Measurements from ENCODE around the gene CNTN2.

CNTN2 gene

DNA sequence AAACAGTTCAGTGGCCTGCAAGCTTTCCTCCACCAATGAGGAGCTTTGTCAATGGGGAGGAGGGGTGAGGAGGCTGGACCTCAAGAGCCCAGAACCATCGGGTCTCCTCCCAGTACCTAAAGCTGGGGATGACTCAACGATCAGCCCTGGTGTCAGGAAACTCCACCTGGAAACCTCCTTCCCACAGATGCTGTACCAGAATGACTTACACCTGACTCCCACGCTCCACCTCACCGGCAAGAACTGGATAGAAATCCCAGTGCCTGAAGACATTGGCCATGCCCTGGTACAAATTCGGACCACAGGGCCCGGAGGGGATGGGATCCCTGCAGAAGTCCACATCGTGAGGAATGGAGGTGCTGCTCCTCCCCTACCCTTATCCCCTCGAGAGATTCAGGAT, 29.9 kb downstream of the CNTN2 start:
- Histone ChIP-seq H3K79me2 (ENCODE audit: low read length) (no peaks in the 10 kb centered on the region), H3K4me1 (ENCODE audit: low read length) (no peaks in the 10 kb centered on the region), H3K9me2 (replicated peaks; ENCODE audit: insufficient read depth, low read length) (no peaks in the 10 kb centered on the region), H3K9me3 (replicated peaks; ENCODE audit: insufficient read depth, low read length) (no peaks in the 10 kb centered on the region), H3F3A (ENCODE audit: insufficient read depth, low read length) (no peaks in the 10 kb centered on the region), H4K20me1 (ENCODE audit: insufficient read depth, low read length) (no peaks in the 10 kb centered on the region), H3K27ac (ENCODE audit: low read length) (no peak overlapping the region), H3K9ac (ENCODE audit: low read length) (no peak overlapping the region), H3K27me3 (replicated peaks; ENCODE audit: insufficient read depth, low read length) (no peaks in the 10 kb centered on the region; the same call in 1 of the 2 replicates), H3K36me3 (replicated peaks; ENCODE audit: insufficient read depth, low read length) (no peaks in the 10 kb centered on the region), H3K4me3 (ENCODE audit: low read length) (no peak overlapping the region), H3K4me2 (ENCODE audit: low read depth, low read length) (no peak overlapping the region), H2AFZ (ENCODE audit: low read length) (no peak overlapping the region)
- no peak for DNase-seq
- TF ChIP-seq EZH2phosphoT487 (IDR thresholded peaks at IDR 0.05; ENCODE audit: low read length), result no peak
- no peak for TF ChIP-seq EZH2 (optimal IDR thresholded peaks at IDR 0.05; ENCODE audit: low read depth, low read length)
- TF ChIP-seq, protein P1, sequence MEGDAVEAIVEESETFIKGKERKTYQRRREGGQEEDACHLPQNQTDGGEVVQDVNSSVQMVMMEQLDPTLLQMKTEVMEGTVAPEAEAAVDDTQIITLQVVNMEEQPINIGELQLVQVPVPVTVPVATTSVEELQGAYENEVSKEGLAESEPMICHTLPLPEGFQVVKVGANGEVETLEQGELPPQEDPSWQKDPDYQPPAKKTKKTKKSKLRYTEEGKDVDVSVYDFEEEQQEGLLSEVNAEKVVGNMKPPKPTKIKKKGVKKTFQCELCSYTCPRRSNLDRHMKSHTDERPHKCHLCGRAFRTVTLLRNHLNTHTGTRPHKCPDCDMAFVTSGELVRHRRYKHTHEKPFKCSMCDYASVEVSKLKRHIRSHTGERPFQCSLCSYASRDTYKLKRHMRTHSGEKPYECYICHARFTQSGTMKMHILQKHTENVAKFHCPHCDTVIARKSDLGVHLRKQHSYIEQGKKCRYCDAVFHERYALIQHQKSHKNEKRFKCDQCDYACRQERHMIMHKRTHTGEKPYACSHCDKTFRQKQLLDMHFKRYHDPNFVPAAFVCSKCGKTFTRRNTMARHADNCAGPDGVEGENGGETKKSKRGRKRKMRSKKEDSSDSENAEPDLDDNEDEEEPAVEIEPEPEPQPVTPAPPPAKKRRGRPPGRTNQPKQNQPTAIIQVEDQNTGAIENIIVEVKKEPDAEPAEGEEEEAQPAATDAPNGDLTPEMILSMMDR (IDR thresholded peaks at IDR 0.05; ENCODE audit: low read length), result no peak

DNA sequence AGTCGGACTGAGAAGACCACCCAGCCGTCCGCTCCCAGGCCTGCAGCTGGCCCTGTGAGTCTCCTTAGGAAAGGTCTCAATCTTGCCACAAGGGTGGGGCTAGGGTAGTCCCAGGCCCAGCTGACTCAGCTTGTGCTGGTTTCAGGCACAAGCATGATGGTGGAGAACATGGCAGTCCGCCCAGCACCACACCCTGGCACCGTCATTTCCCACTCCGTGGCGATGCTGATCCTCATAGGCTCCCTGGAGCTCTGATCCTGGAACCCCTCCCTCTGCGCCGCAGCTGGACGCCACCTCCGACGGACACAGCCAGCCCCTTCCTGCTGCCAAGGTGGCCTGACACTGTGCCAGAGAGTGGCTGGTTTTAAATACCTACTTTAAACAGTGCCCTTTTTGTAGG, 30.5 kb downstream of the CNTN2 start:
- no peaks in the 10 kb centered on the region for H3K9me3 ChIP-seq (replicated peaks; ENCODE audit: insufficient read depth, low read length)
- DNase-seq, result no peak
- no peaks in the 10 kb centered on the region for H3K9me2 ChIP-seq (replicated peaks; ENCODE audit: insufficient read depth, low read length)
- no peak overlapping the region for H3K27ac ChIP-seq (ENCODE audit: low read length)
- H3K4me2 ChIP-seq (ENCODE audit: low read depth, low read length), result no peak overlapping the region
- no peaks in the 10 kb centered on the region for H3F3A ChIP-seq (ENCODE audit: insufficient read depth, low read length)
- no peaks in the 10 kb centered on the region for H4K20me1 ChIP-seq (ENCODE audit: insufficient read depth, low read length)
- TF ChIP-seq EZH2phosphoT487 (IDR thresholded peaks at IDR 0.05; ENCODE audit: low read length) (no peak), EZH2 (optimal IDR thresholded peaks at IDR 0.05; ENCODE audit: low read depth, low read length) (no peak)
- TF ChIP-seq, protein P1 (IDR thresholded peaks at IDR 0.05; ENCODE audit: low read length), result no peak
- H3K9ac ChIP-seq (ENCODE audit: low read length), result no peak overlapping the region
- H2AFZ ChIP-seq (ENCODE audit: low read length), result no peak overlapping the region
- H3K4me1 ChIP-seq (ENCODE audit: low read length), result no peaks in the 10 kb centered on the region
- no peaks in the 10 kb centered on the region for H3K79me2 ChIP-seq (ENCODE audit: low read length)
- H3K27me3 ChIP-seq (replicated peaks; ENCODE audit: insufficient read depth, low read length), result no peaks in the 10 kb centered on the region; the same call in 1 of the 2 replicates
- H3K4me3 ChIP-seq (ENCODE audit: low read length), result no peak overlapping the region
- H3K36me3 ChIP-seq (replicated peaks; ENCODE audit: insufficient read depth, low read length), result no peaks in the 10 kb centered on the region

DNA sequence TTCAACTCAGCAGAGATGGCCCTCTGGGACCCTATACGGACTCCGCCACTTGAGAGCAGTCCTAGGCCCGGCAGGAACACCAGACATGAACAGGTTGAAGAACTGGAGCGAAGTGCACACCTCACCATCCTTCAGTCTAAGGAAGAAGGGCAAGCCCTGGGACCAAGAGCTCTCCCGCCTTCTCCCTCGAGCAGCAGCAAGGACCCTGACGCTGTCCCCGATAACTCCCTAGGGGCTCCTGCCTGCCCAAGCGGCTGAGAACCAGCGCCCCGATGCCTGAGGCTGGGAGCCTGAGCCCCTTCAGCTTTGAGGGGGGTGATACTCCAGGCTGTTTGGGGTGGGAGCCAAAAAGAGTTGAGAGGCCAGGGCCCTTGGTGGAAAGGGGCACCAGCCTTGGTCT, 31.1 kb downstream of the CNTN2 start:
- no peaks in the 10 kb centered on the region for H3K36me3 ChIP-seq (replicated peaks; ENCODE audit: insufficient read depth, low read length)
- no peak overlapping the region for H3K4me2 ChIP-seq (ENCODE audit: low read depth, low read length)
- no peaks in the 10 kb centered on the region for H3K79me2 ChIP-seq (ENCODE audit: low read length)
- H3K4me3 ChIP-seq (ENCODE audit: low read length), result no peak overlapping the region
- TF ChIP-seq EZH2 (optimal IDR thresholded peaks at IDR 0.05; ENCODE audit: low read depth, low read length) (no peak), EZH2phosphoT487 (IDR thresholded peaks at IDR 0.05; ENCODE audit: low read length) (no peak)
- TF ChIP-seq, protein P1 (IDR thresholded peaks at IDR 0.05; ENCODE audit: low read length), result no peak
- H4K20me1 ChIP-seq (ENCODE audit: insufficient read depth, low read length), result no peaks in the 10 kb centered on the region
- no peaks in the 10 kb centered on the region for H3K9me3 ChIP-seq (replicated peaks; ENCODE audit: insufficient read depth, low read length)
- no peaks in the 10 kb centered on the region for H3K4me1 ChIP-seq (ENCODE audit: low read length)
- no peak overlapping the region for H2AFZ ChIP-seq (ENCODE audit: low read length)
- H3K9ac ChIP-seq (ENCODE audit: low read length), result no peak overlapping the region
- DNase-seq, result no peak
- H3K9me2 ChIP-seq (replicated peaks; ENCODE audit: insufficient read depth, low read length), result no peaks in the 10 kb centered on the region
- no peak overlapping the region for H3K27ac ChIP-seq (ENCODE audit: low read length)
- no peaks in the 10 kb centered on the region for H3F3A ChIP-seq (ENCODE audit: insufficient read depth, low read length)
- H3K27me3 ChIP-seq (replicated peaks; ENCODE audit: insufficient read depth, low read length), result no peaks in the 10 kb centered on the region

Data from MM.1S (cell line).